Large intestine (tissue), 3 donors: Measurements from ENCODE around the gene GREM1. TPM values are rescaled to one million over a fixed set of nuclear protein-coding genes. Genes with fewer than 3 reads are reported as not detected.

Experiments used
- DNase-seq, 2 donors: peaks; one replicate each; pipeline versions ENCODE4 v3.0.0 to v3.0.0-alpha.2; 2013
- H3K27ac ChIP-seq: one replicate; pipeline ENCODE4 v1.5.1; 2013; ENCODE audit warnings: low read length
- H3K27me3 ChIP-seq: 2 replicates; pipeline ENCODE4 v1.6.1; 2013; ENCODE audit warnings: low read length; ENCODE audit not compliant: control insufficient read depth, insufficient read depth
- H3K36me3 ChIP-seq: 2 replicates; pipeline ENCODE4 v1.6.1; 2013; ENCODE audit warnings: low read length; ENCODE audit not compliant: control insufficient read depth, insufficient read depth
- H3K4me1 ChIP-seq: one replicate; pipeline ENCODE4 v1.6.1; 2013; ENCODE audit warnings: low read length; ENCODE audit not compliant: control insufficient read depth, insufficient read depth
- H3K4me3 ChIP-seq: one replicate; pipeline ENCODE4 v1.5.1; 2013; ENCODE audit warnings: low read length
- H3K9me3 ChIP-seq: one replicate; pipeline ENCODE4 v1.6.1; 2013; ENCODE audit warnings: mild to moderate bottlenecking, low read depth, low read length, moderate library complexity; ENCODE audit not compliant: control insufficient read depth
- WGBS: methylation state at CpG from one replicate; pipeline ENCODE4 v1.1.5; 2013; ENCODE audit warnings: low lambda C conversion rate; ENCODE audit not compliant: insufficient coverage; 5-methylcytosine and 5-hydroxymethylcytosine counted together
- polyA plus RNA-seq: library from polyadenylated mRNA; unstranded; fragments of 120-200 nt; gene quantifications from one replicate; pipeline ENCODE4 v1.2.1, GENCODE V29; 2013

GREM1 gene
- polyA plus RNA-seq, 1 donor: 26.2 TPM

DNA sequence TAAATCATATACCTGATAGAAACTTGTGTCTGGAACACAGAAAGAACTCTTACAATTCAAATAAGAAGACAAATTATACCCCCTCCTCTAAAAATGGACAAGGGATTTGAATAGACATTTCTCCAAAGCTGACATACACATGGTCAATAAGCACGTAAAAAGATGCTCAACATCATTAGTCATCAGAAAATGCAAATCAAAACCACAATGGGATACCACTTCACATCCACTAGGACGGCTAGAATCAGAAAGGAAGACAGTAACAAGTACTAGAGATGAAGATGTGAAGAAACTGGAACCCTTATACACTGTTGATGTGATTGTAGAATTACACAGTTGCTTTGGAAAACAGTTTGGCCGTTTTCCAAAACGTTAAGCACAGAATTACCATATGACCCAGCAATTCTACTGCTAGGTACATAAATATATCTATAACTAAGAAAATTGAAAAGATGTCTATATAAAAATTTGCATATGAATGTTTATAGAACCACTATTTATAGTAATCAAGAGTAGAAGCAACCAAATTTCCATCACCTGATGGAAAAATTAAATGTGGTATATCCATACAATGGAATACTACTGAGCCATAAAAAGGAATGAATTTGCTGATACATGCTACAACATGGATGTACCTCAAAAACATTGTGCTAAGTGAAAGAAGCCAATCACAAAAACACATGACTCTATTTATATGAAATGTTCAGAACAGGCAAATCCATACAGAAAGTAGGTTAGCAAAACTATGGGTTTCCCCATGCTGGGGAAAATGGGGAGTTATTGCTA is 60.8 kb downstream of the GREM1 start:
- H3K27me3 ChIP-seq: no peaks in the 10 kb centered on the region
- H3K36me3 ChIP-seq: no peaks in the 10 kb centered on the region
- DNase-seq: no peak
- H3K4me1 ChIP-seq: no peaks in the 10 kb centered on the region
- no peak overlapping the region for H3K4me3 ChIP-seq
- no peaks in the 10 kb centered on the region for H3K9me3 ChIP-seq
- H3K27ac ChIP-seq: no peak overlapping the region
- WGBS: 67% methylated on average over 1 of the region's 4 CpGs

DNA sequence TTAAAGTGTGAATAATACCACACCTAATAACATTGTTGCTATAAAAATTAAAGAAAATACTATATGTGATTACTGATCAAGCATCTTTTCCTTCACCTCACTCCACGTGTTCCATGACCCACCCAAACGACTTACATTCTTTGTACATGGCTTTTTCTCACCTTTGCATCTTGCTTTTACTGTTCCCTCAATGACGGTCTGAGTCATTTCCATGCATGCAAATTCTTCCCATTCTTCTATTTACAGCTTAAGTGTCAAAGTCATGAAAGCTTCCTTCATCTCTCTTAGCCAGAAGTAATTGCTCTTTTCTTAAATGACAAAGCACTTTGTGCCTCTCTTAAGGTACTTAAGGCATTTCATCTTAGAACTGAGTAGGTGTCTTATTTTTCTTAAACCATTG is 64.0 kb downstream of the GREM1 start:
- WGBS: 86% methylated on average over 3 of the region's 3 CpGs
- H3K9me3 ChIP-seq: no peaks in the 10 kb centered on the region
- DNase-seq: no peak

DNA sequence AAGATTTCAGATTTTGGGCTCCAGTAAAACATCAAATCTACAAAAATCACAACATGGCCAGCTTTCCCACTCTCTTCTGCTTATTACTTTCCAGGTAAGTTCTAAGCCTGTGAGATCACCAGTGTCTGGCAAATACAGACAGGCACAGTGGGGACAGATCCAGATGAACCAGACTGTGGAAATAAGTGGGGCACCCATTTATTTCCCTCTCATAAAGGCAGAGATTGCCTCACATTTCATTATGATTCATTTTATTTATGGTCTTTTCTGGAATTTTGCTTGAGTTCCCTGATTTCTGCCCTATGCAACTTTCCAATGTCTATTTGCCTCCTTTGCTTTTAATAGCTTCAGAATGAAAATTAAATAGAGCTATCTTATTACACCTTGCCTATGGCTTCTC is 66.8 kb downstream of the GREM1 start:
- Histone ChIP-seq H3K27me3 (no peaks in the 10 kb centered on the region), H3K4me3 (no peak overlapping the region), H3K4me1 (no peaks in the 10 kb centered on the region), H3K27ac (no peak overlapping the region), H3K9me3 (no peaks in the 10 kb centered on the region), H3K36me3 (no peaks in the 10 kb centered on the region)
- no peak for DNase-seq

More for the DNA sequence above, 64.0 kb downstream of the GREM1 start:
- H3K4me3 ChIP-seq: no peak overlapping the region
- H3K4me1 ChIP-seq: no peaks in the 10 kb centered on the region
- no peaks in the 10 kb centered on the region for H3K27me3 ChIP-seq
- no peaks in the 10 kb centered on the region for H3K36me3 ChIP-seq
- H3K27ac ChIP-seq: no peak overlapping the region

DNA sequence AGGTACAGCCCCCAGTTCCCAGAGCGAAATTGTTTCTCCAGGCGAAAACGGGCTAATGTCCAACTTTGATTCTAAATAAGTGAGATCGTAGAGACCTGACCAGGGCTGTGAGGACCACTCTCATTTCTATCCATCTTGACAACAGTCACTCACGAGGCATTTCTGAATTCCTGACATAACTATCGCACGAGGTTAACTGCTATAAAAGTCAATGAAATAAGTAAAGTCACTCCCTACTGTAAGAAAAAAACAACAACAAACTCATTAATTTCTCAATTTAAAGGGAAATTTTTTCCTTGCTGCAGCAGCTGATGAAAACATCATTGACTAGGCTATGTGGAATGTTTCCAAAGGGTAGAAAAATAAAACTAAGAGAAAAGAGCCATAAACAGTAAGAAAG is 69.1 kb downstream of the GREM1 start:
- WGBS: no CpG with 5 or more reads among the region's 7 CpGs
- H3K36me3 ChIP-seq: no peaks in the 10 kb centered on the region
- no peaks in the 10 kb centered on the region for H3K9me3 ChIP-seq
- H3K27ac ChIP-seq: no peak overlapping the region
- no peak for DNase-seq
- H3K4me3 ChIP-seq: no peak overlapping the region
- H3K27me3 ChIP-seq: no peaks in the 10 kb centered on the region
- no peaks in the 10 kb centered on the region for H3K4me1 ChIP-seq

DNA sequence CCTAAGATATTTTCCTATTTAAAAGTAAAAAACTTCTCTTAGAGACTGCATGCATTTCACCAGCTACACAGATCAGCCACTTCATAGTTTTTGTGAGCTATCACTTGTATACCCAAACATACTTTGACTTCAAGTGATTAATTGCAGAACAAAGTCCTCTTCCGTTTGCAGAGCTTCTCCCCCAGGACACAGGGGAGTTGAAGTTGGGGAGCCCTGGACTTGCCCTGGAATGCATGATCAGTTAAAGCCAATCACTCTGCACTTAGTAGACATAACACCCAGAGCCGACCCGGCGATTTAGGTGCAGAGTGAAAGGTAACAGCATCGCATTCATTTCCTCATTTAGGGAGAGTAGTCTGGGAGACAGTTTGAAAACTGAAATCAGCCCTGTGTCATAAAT is 70.1 kb downstream of the GREM1 start:
- H3K27ac ChIP-seq: no peak overlapping the region
- no peaks in the 10 kb centered on the region for H3K4me1 ChIP-seq
- 52% methylated on average over 3 of the region's 5 CpGs for WGBS
- H3K36me3 ChIP-seq: no peaks in the 10 kb centered on the region
- no peak overlapping the region for H3K4me3 ChIP-seq
- peak in 1 of 2 donors; percentile 17 for DNase-seq
- H3K27me3 ChIP-seq: no peaks in the 10 kb centered on the region
- no peaks in the 10 kb centered on the region for H3K9me3 ChIP-seq

DNA sequence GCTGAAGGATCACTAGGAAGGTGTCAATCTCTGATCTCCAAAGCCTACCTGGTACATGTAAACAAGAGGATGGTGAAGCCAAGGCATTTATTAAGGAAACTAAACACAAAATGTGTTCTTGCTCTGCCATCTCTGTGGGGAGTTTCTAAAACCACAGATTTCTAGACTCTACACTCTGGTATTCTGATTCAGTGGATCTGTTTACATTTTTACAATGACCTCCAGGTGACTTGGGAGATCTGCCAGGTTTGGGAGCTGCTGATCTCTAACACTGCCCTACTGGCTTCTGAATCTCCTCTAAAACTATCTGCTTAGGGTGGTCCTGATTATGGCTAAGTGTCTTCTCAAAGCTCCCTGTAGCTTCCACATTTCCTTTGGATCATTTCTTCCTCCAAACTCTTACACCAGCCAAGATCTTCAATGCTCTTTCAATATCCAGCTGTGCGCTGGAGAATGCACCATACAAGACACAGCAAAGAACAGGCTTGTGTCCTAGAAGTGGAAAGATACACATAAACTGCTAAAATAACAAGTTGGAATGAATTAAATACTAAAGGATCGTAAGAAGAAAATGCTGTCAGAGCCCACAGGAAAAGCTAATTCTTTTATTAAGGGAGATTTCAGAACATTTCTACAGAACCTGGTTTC is 72.7 kb downstream of the GREM1 start:
- H3K4me3 ChIP-seq: no peak overlapping the region
- WGBS: 86% methylated on average over 1 of the region's 2 CpGs

DNA sequence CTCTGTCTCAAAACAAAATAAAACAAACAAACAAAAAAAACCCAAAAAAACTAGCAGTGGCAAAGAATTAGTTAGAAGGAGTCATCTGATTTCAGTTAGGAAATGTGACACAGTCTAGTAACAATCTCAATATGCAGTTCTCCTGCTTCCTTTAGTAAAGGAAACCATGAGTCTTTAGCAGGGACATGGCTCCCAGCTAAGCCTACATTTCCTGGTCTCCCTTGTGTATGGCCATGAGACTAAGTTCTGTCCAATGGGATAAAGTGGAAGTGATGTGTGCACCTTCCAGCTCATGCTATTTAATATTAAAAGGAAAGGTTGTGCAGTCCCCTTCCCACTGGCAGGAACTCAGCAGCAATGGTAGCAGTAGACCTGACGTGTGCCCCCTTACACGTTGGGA is 74.6 kb downstream of the GREM1 start:
- H3K36me3 ChIP-seq: no peaks in the 10 kb centered on the region
- 67% methylated on average over 1 of the region's 2 CpGs for WGBS
- no peaks in the 10 kb centered on the region for H3K4me1 ChIP-seq
- H3K27ac ChIP-seq: no peak overlapping the region
- no peaks in the 10 kb centered on the region for H3K9me3 ChIP-seq
- no peaks in the 10 kb centered on the region for H3K27me3 ChIP-seq
- no peak overlapping the region for H3K4me3 ChIP-seq
- DNase-seq: no peak

More for the DNA sequence above, 72.7 kb downstream of the GREM1 start:
- Histone ChIP-seq H3K4me1 (no peaks in the 10 kb centered on the region), H3K27ac (no peak overlapping the region), H3K36me3 (no peaks in the 10 kb centered on the region), H3K9me3 (no peaks in the 10 kb centered on the region), H3K27me3 (no peaks in the 10 kb centered on the region)
- DNase-seq: no peak

Other genes starting within 250 kb of the GREM1 start
- 20.7 TPM for gene GOLGA8N, start 124.5 kb upstream of the GREM1 start, polyA plus RNA-seq
- 15.3 TPM for gene ARHGAP11A, start 102.5 kb upstream of the GREM1 start, polyA plus RNA-seq
- gene SCG5, start 76.3 kb upstream of the GREM1 start, polyA plus RNA-seq: 22.2 TPM